GM12875 (cell line): Measurements from ENCODE around the gene SLC27A5.
A peak's percentile ranks its signal among the peaks of the same experiment; 100 is the strongest.

Experiments
- H3K4me3 ChIP-seq: one replicate; pipeline ENCODE4 v1.5.1; 2011; ENCODE audit warnings: low read depth, low read length, control low read depth
- CTCF ChIP-seq: IDR thresholded peaks from 2 replicates; pipeline ENCODE4 v1.5.1; 2011; ENCODE audit warnings: low read depth, mild to moderate bottlenecking, control low read depth, inconsistent platforms, low read length, moderate library complexity, borderline replicate concordance; ENCODE audit not compliant: insufficient read depth

Gene SLC27A5

GRCh38 chr19:58538257-58539168 is 26.7 kb upstream of the SLC27A5 start:
- TF ChIP-seq CTCF = no peak
- H3K4me3 ChIP-seq = peak overlapping the region; percentile 58

- no peak overlapping the region for H3K4me3 ChIP-seq
These were observed 25.3 kb upstream of the SLC27A5 start for GRCh38 chr19:58536852-58537798.

DNA sequence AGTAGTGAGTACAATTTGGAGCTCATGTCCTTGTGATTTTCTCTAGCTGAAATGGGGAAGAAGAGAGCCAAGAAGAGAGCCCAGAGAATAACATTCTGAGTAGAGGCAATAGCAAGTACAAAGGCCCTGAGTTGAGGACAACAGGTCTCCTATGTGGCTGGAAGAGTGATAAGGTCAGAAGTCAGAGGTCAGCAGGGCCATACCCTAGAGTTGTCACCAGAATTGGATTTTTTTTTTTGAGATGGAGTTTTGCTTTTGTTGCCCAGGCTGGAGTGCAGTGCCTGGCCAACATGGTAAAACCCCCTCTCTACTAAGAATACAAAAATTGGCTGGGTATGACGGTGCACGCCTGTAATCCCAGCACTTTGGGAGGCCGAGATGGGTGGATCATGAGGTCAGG is 24.1 kb upstream of the SLC27A5 start:
- TF ChIP-seq CTCF = no peak
- no peak overlapping the region for H3K4me3 ChIP-seq

More at GRCh38 chr19:58536852-58537798, 25.3 kb upstream of the SLC27A5 start:
- no peak for TF ChIP-seq CTCF

DNA sequence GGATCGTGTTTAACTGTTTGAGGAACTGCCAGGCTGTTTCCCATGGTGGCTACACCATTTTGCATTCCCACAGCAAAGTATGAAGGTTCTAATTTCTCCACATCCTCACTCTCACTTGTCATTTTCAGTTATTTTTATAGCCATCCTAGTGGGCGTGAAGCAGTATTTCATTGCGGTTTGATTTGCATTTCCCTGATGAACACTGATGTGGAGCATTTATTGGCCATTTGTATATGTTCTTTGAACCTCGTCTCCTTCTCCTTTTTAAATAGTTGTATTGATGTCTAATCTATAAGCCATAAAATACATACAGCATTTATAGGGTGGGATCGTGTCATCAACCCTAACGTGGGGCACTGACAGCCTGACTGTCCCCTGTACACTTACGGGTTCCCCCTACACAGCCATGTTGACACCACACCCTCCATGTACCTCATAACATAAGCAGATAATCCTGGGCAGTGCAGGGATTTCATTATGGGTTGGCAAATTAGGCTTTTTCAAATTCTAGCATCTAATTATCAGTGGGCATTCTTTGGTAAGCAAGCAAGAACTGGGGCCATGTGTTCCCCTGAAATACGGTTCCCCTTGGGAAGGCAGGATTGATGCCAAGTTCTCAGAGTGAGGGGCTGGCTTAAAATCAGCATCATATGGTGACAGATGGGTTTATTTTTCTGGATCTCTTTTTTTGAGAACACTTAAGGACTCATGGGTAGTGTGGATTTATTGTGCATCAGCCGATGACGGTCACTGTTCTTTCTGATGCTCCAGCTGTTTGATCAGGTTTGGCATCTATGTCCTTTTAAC is 19.4 kb upstream of the SLC27A5 start:
- TF ChIP-seq CTCF = no peak
- no peak overlapping the region for H3K4me3 ChIP-seq

GRCh38 chr19:58529405-58529804 is 17.6 kb upstream of the SLC27A5 start:
- H3K4me3 ChIP-seq = no peak overlapping the region
- TF ChIP-seq CTCF = no peak

GRCh38 chr19:58522709-58523108 is 10.9 kb upstream of the SLC27A5 start:
- H3K4me3 ChIP-seq = no peak overlapping the region
- TF ChIP-seq CTCF = no peak
